Ovary (tissue), 3 donors: ENCODE measurements around the gene RUNX2.

Source experiments
- EP300 ChIP-seq: sonication (generic); formaldehyde crosslinking; IDR thresholded peaks from one replicate; pipeline ENCODE4 v1.6.1; 2017; ENCODE audit warnings: antibody characterized with exemption
- POLR2A ChIP-seq: fragments of 450-650 bp; IDR thresholded peaks from one replicate; pipeline ENCODE4 v1.6.1; 2017; ENCODE audit warnings: antibody characterized with exemption, mild to moderate bottlenecking, moderate library complexity
- TF ChIP-seq, protein P1 (sequence below), 3 donors: fragments of 450-650 bp in 2 of 3; fragments of 200-600 bp in 1 of 3; IDR thresholded peaks; one replicate each; pipeline versions ENCODE4 v1.5.1 to v1.8.0; 2016 to 2022; ENCODE audit warnings: antibody characterized with exemption in 3 of 3, mild to moderate bottlenecking in 1 of 3
- donor health status: DM: no; HTN: no; CAD: no.

DNA sequence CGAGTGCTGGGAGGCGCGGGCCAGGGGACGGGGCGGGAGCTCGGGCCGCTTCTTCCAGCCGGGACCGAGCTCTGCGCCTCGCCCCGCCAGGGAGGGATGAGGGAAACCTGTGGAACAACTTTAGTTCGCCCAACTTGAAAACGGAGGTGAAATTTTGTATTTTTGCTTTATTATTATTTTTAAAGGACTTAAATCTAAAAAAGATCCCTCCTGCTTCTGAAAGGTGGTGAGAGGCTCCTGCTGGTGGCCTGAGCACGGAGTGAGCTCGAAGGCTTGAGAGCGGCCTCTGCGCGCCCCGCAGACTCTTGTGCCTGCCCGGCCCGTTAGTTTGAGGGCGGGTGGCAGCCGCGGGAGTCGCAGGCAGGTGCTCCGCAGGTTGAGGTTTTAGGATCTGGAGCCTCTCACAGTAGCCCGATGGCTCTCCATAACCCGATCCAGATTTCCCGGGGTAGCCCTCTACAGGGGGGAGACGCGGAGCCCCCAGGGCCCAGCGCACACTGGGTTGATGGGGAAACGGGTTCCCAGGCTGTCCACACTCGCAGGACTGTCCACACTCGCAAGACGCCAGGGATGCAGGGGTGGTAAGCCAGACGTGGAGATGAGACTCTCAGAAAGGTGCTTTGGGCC is 95.8 kb downstream of the RUNX2 start:
- TF ChIP-seq, protein P1, sequence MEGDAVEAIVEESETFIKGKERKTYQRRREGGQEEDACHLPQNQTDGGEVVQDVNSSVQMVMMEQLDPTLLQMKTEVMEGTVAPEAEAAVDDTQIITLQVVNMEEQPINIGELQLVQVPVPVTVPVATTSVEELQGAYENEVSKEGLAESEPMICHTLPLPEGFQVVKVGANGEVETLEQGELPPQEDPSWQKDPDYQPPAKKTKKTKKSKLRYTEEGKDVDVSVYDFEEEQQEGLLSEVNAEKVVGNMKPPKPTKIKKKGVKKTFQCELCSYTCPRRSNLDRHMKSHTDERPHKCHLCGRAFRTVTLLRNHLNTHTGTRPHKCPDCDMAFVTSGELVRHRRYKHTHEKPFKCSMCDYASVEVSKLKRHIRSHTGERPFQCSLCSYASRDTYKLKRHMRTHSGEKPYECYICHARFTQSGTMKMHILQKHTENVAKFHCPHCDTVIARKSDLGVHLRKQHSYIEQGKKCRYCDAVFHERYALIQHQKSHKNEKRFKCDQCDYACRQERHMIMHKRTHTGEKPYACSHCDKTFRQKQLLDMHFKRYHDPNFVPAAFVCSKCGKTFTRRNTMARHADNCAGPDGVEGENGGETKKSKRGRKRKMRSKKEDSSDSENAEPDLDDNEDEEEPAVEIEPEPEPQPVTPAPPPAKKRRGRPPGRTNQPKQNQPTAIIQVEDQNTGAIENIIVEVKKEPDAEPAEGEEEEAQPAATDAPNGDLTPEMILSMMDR (IDR thresholded peaks at IDR 0.05) = no peak
- TF ChIP-seq EP300 (no peak), POLR2A (no peak)
